Activated CD8-positive, alpha-beta memory T cell treated with anti-CD3 and anti-CD28 coated beads for 24 hours (primary cell): ENCODE data around the gene COL8A1.
"Not testable (repeated sequence)": the region's sequence is repeated elsewhere in the genome, so short reads cannot be mapped to it uniquely, and the experiment has no call there.

Experiments
- DNase-seq: peaks from one replicate; pipeline ENCODE4 v3.0.0-alpha.2; 2020

Gene COL8A1

DNA sequence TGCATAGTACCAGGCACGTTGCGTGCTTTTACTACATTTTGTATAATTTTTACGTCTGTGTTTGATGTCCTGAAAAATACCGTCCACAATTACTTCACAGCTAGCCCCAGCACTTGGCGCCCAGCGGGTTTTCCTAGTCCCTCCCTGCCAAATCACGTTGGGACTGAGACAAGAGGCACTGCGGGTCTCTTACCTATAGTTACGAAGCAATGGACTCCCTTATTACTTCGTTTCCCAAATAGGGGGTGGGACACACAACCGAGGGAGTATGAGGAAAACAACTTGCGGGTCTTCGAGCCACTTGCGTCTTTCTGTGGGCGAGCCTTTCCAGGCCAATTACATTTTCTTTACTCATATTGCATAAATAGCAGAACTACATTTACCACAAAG is 178.6 kb downstream of the COL8A1 start:
- peak; percentile 70 for DNase-seq

DNA sequence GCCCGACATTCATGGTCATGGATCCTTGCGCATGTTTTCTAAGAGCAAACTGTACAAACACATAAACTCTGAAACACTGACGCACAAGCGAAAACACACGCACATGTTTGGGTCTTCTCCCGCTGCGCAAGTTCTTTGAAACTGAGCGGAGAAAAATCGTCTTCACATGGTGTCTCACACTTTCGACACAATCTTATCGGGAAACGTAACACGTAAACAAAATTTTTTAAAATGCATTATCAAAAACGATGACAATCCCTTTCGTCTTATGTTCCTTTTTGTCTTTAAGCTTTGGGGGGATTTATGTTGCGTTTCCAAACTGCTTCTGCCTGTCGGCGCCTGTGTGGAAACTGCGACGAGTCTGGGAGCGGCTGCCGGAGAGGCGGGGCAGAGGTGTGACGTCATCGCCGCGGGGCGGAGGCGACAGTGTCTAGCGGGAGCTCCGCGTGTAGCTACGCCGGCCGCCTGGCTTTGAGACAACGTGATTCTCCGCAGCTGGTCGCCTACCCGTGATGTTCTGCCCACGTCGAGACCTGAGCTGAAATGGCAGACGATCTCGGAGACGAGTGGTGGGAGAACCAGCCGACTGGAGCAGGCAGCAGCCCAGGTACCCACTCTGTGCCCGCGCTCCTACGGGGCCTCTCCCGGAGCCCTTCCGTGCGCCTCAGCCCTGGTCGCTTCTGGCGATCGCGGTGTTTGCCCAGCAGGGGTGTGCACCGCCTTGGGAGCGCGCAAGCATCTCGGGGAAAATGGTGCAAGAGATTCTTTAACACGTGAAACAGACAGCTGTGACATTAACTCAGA is 179.2 kb downstream of the COL8A1 start, which contains the start of gene CMSS1:
CMSS1 (plus strand) TSS at position 426 of the 804 bp plus-strand sequence.
- DNase-seq: peak; percentile 98

DNA sequence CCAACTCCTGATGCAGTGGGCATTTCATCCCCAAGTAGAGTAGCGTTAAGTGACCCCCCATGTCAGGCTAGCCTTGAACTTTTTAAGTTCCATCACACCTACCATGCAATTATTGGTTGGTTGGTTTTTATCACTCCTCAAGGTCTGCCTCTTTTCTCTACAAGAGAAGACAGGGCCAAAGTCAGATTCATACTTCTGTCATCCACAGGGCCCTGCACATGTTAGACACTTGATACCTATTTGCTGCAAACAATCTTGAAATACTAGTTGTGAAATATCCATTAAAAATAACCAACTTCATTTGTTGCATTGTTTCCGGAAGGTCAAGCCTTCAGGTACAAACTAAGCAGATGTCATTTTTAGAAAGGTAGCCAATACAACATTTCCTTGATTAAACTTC is 180.4 kb downstream of the COL8A1 start:
- no peak for DNase-seq

DNA sequence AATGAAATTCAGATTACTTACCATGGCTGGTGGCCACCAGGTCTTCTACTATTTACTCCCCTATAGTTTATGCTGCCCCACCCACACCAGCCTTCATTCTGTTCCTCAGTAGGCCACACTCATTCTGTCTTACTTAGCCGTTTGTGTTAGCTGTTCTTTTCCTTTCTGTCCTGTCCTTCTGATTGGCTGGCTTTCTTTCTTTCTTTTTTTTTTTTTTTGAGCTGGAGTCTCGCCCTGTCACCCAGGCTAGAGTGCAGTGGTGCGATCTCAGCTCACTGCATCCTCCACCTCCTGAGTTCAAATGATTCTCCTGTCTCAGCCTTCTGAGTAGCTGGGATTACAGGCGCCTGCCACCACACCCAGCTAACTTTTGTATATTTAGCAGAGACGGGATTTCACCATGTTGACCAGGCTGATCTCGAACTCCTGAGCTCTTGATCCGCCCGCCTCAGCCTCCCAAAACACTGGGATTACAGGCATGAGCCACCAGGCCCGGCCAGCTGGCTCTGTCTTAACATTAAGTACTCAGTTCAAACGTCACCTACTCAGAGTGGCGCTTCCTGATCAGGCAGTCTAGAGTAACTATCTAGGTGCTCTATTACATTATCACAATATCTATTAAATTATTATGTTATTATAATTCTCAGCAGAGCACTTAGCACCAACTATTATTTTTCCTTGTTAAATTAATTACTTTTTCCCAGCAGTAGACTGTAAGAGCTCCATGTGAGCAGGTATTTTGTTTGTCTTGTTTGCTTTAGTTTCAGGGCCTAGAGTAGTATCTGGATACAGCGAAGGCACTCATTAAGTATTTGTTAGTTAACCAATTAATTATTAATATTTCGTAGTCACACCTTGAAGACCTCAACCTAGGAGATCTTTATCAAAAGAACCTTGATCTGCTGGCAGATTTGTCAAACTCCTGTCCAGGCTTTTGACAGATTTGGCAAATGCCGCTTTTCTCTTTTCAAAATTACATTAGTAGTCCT is 185.6 kb downstream of the COL8A1 start:
- no peak for DNase-seq

DNA sequence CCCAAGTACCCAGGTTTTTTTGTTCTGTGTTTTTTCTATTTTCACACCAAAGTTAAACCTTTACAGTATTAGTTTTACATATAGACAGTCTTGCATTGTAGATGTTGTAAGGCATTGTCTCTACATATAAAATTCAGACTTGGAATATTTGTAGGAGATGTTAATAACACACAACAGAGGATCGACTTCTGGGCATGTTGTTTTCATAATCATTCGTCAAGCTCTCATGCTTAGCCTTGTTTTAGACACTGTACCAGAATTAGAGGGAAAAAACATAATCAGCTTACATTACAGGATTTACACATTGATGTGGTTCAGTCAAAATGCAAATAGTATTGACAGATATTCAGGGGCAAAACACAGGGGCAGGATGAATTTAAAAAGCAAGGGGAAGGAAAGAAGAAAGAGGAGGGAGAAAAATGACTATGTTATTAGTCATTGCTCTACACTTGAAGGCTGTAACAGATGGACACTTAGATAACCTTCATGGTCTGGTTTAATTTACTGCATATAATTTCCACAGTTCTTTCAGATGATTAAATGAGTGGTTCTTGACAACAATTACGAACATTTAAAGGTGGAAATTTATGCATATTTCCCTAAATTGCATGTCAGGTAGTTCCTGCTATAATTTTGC is 186.7 kb downstream of the COL8A1 start:
- no peak for DNase-seq

GRCh38 chr3:99829844-99830243 is 191.4 kb downstream of the COL8A1 start:
- no peak for DNase-seq

DNA sequence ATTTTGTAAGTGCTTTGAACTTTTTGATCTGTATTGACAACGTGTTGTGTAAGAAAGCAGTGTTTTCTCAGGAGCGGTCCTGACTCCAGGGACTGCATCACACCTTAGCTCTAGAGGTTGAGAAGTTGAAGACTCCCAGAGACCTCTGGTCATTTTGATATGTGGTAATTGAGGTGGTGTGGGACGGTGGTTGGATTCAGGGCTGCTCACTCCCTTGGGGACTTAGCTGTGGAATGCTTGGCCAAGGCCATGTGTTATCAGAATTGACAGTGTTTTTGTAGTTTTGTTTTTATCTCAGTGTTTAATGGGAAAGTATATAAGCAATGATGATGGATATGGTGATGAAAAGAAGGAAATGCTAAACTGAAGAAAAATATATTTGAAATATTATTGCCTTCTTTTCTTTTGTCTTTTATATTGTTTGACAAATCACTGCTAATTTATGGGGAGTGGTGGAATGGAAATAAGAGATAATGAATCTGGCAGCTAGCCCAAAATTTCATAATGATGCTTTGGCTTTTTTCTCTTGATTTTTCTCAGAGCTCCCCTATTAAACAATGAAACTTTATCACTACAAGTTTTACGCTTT is 195.3 kb downstream of the COL8A1 start:
- no peak for DNase-seq

DNA sequence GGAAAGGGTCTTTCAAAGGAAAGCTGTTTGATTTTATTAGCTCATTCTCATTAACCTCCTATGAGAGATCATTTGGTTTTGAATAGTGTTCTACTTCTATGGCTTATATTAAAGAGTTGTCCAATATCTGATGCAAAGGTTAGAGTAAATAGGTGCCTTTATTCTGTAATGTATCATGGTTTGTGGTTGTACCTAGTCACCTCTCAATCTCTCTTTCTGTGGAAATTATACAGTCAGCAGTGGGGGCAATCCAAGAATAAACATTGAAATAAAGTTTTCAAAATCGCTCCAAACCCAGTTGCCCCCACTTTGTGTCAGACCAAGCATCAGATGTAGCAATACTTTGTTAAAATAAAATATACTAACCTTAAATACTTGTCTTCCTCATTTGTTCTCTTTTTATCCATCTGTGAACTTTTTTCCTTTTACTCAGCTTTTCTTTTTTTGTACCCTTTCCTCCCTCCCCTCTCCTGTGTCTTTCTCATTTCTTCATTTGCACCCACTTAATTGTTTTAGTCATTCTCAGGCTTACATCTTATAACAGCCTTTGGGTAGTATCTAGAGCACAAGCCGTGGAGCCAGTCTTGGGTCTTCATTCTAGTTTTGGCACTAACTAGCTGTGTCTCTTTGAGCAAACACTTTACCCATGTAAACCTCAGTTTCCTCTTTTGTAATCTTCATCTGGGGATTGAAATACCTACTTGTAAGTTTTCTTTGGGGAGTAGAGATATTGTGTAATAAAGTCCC is 196.0 kb downstream of the COL8A1 start:
- no peak for DNase-seq

- no peak for DNase-seq
These were observed 198.3 kb downstream of the COL8A1 start for GRCh38 chr3:99836681-99837080.

- DNase-seq: no peak
These were observed 199.3 kb downstream of the COL8A1 start for GRCh38 chr3:99837715-99838114.

DNA sequence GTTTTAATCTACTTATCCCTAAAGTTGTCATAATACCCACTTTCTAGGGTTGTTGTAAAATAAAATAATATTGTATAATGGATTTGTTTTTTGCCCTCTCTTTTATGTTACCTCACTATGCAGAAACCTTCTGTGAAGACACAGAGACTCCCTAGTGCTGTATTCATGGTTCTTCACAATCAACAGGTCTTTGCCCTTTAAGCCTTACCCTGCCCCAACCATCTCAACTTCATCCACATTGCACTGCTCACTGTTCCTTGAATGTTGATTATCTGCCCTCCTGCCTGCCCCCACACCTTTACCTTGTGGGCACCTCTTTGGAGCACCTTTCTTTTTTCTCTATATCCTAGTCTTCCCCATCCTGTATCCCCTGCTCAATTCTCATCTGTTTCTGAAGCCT is 200.4 kb downstream of the COL8A1 start:
- no peak for DNase-seq

DNA sequence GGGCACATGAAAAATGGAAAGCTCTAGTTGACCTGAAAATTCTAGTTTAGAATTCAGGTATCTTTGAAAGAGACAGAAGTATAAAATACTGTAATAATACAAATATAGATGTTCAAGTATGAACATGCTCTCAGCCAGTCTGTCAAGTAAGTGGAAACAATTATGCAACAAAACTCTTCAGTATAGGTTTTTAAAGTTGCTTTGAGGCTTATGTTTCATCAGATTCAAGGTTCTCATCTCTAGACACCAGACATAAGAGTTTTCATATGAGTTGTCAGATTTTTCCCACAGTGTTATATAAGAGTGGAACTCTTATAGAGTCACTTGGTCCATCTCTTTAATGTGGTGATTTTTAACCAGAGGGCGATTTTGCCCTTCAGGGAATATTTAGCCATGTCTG is 201.2 kb downstream of the COL8A1 start:
- DNase-seq: no peak

DNA sequence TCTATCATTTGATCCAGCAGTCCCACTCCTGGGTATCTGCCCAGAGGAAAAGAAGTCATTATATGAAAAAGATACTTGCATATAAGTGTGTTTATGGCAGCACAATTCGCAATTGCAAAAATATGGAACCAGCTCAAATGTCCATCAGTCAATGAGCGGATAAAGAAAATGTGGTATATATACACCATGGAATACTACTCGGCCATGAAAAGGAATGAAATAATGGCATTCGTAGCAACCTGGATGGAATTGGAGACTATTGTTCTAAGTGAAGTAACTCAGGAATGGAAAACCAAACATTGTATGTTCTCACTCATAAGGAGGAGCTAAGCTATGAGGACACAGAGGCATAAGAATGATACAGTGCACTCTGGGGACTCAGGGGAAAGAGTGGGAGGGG is 203.6 kb downstream of the COL8A1 start:
- DNase-seq: not testable (repeated sequence)

DNA sequence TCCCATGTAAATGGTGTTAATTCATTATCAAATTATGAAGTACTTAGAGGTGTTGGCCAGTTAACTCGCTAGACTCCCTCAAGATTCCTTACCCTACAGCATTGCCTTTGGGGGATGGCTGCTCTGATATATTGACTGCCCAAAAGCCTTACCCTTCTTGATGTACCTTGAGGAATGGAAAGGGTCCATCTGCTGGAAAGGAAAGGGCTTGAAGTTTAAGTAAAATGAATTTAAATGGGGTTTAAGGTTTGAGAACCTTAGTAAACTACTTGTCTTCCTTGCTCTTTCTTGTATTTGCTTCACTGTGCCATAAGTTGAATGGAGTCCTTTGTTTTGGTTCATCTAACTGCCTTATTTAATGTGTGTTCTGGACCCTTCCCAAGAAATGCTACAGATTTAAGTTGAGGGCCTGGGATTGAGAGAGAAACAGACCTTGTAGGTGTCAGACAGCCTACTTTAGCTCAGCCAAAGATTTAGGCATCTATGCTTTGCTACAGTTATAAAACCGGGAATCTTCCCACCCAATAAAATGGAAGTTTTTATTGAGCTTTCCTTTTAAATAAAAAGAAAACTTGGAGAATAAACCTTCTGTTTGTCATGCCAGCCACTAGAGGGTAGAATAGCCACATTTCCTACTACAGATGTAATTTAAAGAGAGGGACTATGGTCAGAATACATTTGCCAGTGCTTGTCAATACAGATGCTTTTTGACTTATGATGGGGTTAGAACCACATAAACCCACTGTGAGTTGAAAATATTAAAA is 204.6 kb downstream of the COL8A1 start:
- DNase-seq: no peak

DNA sequence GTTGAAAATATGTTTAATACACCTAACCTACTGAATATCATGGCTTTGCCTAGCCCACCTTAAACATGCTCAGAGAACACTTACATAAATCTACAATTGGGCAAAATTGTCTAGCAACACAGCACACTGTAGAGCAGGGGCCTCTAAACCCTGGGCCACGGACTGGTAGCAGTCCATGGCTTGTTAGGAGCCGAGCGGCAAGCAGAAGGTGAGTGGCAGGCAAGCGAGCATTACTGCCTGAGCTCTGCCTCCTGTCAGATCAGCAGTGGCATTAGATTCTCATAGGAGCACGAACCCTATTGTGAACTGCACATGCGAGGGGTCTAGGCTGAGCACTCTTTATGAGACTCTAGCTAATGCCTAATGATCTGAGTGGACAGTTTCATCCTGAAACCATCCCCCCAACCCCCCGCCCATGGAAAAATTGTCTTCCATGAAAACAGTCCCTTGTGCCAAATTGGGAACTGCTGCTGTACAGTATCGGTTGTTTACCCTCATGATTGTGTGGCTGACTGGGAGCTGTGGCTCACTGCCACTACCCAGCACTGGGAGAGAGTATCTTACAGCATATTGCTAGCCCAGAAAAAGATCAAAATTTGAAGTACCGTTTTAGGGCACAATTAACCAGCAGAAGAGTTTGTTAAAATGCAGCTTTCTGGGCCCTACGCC is 205.3 kb downstream of the COL8A1 start:
- no peak for DNase-seq

DNA sequence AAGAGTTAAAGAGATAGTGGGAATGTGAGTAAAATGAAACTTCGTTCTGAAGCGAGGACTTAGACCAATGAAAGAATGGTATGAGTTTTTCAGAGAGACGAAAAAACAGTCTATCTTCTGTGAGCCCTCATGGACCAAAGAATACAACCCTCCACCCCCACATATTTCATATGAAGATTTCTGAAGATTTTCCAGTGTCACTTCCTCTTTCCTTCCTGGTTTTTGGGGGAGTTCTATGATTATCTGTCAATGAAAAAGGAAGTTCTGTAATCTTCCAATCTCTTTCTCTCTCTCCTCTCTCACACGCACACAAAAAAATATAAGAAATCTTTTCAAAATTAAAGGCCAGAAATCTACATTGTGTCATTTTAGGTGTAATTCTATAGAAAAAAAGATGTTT is 206.9 kb downstream of the COL8A1 start:
- DNase-seq: no peak

DNA sequence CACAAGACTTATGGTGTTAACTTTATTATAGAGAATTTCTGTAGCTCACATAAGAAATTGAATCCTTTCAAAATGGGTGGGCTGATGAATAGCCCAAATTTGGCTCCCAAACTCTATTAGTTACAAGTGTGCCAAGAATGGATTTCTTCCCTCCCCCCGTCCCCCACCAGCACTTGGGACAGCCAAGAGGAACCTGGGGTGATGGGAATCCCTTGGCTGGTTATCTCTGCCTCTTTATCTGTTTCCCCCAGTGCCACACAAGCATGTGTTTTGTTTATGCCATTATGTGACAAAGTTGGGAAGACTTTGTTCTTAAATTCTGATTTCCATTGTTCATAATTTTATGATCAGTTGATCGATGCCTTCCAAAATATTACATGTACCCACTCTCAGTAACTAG is 207.6 kb downstream of the COL8A1 start:
- no peak for DNase-seq

DNA sequence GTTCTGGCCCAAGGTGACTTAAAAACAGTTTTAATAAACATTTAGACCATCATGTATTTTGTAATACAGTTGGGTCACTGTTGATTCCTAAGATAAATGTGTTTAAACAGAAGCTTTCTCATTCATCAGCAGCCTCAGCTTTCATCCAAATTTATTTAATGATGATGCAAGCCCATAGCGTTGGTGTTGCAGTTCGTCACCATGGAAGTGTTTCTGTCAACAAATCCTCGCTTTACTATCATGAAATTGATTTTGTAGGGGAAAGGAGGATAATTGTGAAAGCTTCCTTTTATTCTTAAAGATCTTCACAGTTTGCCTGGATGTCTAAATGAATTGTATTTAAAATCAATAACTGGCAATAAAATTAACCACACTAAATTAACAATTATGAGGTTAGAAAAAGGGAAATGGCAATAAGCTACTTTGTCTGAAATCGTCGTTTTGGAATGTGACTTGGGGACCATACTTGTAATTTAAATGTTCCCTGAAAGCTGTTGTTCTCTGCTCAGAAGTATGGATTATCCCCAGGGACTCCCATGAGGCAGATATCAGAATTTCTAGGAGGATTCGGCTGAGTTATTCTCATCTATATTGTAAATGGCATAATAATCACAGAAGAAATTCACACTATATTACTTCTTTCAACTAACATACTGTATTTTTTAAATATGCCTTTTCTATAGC is 208.2 kb downstream of the COL8A1 start:
- DNase-seq: no peak

DNA sequence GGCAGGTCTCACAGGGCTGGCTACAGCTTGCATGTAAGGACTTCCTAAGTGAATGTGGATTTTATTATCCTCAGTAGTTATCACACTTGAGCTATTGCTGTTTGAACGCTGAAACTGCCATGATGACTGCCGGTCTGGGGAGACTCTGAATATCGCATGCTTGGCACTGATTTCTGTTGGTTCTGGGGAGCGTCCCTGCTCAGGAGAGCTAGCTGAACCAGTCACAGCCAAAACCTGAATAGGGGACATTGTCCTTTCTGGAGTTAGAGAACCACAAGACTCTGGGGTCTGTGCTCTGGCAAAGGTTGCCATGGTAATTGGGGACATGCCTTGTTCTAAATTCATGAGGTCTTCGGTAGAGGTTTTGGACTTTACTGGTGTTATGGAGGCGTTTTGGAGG is 210.0 kb downstream of the COL8A1 start:
- no peak for DNase-seq
